Kidney epithelial cell (primary cell): ENCODE measurements around the gene CDC42EP3. TPM values are rescaled to one million over a fixed set of nuclear protein-coding genes. Genes with fewer than 3 reads are reported as not detected.

Experiments
- DNase-seq: peaks from one replicate; pipeline ENCODE4 v3.0.0-alpha.2; 2010; ENCODE audit warnings: low read depth
- H3K27me3 ChIP-seq: 2 replicates; pipeline ENCODE4 v1.6.0; 2011; ENCODE audit warnings: low read length; ENCODE audit not compliant: control insufficient read depth, insufficient read depth
- H3K36me3 ChIP-seq: 2 replicates; pipeline ENCODE4 v1.5.1; 2011; ENCODE audit warnings: low read length; ENCODE audit not compliant: control insufficient read depth, insufficient read depth
- H3K4me3 ChIP-seq: 2 replicates; pipeline ENCODE4 v1.5.1; 2011; ENCODE audit warnings: low read depth, mild to moderate bottlenecking, control low read depth, low read length
- total RNA-seq: library from RNA; depleted of rRNA; stranded (reverse); fragments of >200 nt; gene quantifications from 2 replicates; pipeline ENCODE4 v1.2.3, GENCODE V29; 2015
- TF ChIP-seq, protein P1 (sequence below): IDR thresholded peaks from 2 replicates; pipeline ENCODE4 v1.5.1; 2011; ENCODE audit warnings: mild to moderate bottlenecking, moderate library complexity, low read length, control low read depth, inconsistent platforms; ENCODE audit not compliant: insufficient read depth, poor library complexity, severe bottlenecking

CDC42EP3 gene
- total RNA-seq, 1 donor from 2014 or later, result 68.7 TPM

DNA sequence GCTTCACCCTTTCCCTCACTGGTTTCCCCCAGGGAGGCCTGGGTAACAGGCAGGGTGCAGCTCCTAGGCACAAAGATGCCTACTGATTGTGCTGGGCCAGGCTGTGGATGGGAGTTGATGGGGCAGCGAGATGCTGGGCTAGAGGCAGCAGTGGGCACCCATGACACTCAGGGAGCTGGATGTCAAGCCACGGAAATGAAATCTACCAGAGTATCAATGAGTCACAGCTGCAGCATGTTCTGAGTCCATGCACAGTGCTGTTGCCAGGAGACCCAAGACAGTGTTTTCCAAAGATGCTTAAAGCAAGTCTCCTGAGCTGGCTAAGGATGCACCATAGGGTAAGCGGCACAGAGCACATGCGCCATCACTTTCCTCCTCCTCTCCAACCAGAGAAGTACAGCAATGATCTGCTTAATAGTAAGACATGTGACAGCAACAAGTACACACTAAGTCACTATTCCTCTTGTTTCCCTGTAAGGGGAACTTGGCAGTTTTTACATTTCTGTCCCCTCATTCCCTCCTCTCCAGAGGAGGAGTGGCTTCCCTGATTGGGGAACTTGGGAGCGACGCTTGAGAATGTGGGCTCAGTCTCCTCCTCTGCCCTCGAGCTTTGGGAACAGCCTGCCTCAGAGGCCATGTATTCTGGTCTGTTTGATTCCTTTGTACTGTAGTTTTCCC lies 57.2 kb downstream of the CDC42EP3 start:
- TF ChIP-seq, protein P1, sequence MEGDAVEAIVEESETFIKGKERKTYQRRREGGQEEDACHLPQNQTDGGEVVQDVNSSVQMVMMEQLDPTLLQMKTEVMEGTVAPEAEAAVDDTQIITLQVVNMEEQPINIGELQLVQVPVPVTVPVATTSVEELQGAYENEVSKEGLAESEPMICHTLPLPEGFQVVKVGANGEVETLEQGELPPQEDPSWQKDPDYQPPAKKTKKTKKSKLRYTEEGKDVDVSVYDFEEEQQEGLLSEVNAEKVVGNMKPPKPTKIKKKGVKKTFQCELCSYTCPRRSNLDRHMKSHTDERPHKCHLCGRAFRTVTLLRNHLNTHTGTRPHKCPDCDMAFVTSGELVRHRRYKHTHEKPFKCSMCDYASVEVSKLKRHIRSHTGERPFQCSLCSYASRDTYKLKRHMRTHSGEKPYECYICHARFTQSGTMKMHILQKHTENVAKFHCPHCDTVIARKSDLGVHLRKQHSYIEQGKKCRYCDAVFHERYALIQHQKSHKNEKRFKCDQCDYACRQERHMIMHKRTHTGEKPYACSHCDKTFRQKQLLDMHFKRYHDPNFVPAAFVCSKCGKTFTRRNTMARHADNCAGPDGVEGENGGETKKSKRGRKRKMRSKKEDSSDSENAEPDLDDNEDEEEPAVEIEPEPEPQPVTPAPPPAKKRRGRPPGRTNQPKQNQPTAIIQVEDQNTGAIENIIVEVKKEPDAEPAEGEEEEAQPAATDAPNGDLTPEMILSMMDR, result no peak
- Histone ChIP-seq H3K36me3 (no peaks in the 10 kb centered on the region), H3K27me3 (no peaks in the 10 kb centered on the region), H3K4me3 (no peak overlapping the region)
- DNase-seq, result peak; percentile 64

DNA sequence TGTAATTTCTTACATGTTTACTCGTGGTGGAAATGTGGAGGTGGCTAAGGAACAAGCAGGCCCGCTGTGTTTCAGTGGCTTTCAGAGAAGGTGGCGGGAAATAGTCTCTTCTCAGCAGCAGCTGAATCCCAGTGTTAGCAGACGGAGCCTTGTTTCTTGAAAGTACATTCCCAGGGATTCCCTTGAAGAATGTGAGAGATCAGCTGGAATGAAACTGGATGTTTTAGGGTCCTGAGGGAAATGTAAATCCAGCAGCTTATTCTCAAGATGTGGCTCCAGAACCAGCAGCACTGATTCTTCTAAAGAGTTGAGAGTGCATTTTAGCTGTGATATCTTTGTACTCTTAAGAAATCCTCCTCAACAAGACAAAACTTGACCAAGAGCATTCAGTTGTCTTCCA lies 59.1 kb downstream of the CDC42EP3 start:
- TF ChIP-seq, protein P1, result no peak
- DNase-seq, result no peak
- Histone ChIP-seq H3K27me3 (no peaks in the 10 kb centered on the region), H3K4me3 (no peak overlapping the region), H3K36me3 (no peaks in the 10 kb centered on the region)

DNA sequence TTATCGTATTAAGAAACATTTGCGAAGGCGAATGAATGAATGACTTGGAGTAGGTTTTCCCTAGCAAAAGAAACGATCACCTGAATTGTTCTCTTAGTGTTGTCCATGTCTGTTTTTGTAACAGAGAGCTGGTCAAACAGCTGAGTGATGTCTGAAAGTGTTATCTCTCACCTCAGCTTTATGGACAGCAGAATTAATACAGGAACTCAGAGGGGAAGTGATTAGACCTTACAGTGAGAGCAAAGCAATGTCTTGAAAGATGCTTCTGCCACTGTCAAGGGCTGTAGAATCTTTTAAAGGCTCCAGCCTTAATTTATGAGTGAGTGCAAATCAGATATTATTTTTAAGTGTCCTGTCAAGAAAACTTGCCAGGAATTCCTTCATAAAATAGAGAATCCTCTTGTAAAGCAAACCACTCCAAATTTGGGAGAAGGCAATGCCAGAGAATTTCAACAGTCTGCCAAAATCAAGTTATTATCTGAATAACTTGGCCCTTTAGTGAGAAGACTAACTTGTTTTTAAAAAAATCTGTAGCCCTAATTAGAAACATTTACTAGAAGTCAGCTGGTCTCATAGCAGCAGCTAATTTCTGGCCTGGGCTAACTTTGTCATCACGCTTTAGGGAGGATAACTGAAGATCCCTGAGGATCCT lies 60.7 kb downstream of the CDC42EP3 start:
- TF ChIP-seq, protein P1, result no peak

DNA sequence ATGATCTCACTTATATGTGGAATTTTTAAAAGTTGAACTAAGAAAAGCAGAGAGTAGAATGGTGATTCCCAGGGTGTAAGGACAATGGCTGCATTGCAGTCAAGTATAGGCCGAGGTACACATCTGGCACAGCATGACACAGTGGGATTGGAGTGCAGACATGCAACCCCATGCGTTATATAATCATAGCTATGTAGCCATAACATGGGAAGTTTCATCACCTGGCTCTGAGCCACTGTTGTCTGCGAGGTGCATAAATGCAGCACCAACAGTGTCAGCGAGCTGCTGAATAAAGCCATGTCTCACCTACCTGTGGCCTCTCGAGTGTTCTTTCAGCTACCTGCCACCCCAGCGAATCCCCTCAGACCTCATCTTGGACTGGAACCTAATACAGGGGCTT lies 61.7 kb downstream of the CDC42EP3 start:
- TF ChIP-seq, protein P1, result no peak
- H3K27me3 ChIP-seq, result no peaks in the 10 kb centered on the region
- no peaks in the 10 kb centered on the region for H3K36me3 ChIP-seq
- no peak for DNase-seq
- H3K4me3 ChIP-seq, result no peak overlapping the region

More for the DNA sequence above, 60.7 kb downstream of the CDC42EP3 start:
- no peaks in the 10 kb centered on the region for H3K36me3 ChIP-seq
- no peak for DNase-seq
- H3K27me3 ChIP-seq, result no peaks in the 10 kb centered on the region
- H3K4me3 ChIP-seq, result no peak overlapping the region

DNA sequence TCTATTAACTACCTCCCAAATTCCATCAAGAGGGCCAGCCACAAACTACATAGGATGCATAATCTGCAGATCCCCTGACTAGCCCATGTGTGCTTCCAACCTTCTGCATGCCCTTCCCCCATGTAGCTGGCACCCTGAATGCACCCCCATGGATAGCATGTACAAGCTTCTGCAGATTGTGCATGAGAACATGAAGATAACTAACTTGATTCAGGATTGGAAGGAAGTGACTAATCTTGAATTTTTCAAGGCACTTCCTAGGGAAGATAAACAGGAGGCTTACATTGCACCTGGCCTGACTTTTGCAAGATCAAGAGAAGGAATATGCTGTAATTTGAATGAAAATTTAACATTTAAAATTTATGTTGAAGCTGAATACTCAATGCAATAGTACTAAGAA lies 66.7 kb downstream of the CDC42EP3 start:
- no peaks in the 10 kb centered on the region for H3K27me3 ChIP-seq
- no peak for DNase-seq
- H3K4me3 ChIP-seq, result no peak overlapping the region
- H3K36me3 ChIP-seq, result no peaks in the 10 kb centered on the region
- TF ChIP-seq, protein P1, result no peak
